Stimulated activated CD4-positive, alpha-beta T cell treated with anti-CD3 and anti-CD28 coated beads, Interleukin-15, amount 100 ng/mL, for 24 hours (primary cell): Measurements from ENCODE around the gene FIS1.
"Not testable (repeated sequence)": the region's sequence is repeated elsewhere in the genome, so short reads cannot be mapped to it uniquely, and the experiment has no call there.

ENCODE experiments used
- DNase-seq: peaks from one replicate; pipeline ENCODE4 v3.0.0-alpha.2; 2020

The FIS1 gene

DNA sequence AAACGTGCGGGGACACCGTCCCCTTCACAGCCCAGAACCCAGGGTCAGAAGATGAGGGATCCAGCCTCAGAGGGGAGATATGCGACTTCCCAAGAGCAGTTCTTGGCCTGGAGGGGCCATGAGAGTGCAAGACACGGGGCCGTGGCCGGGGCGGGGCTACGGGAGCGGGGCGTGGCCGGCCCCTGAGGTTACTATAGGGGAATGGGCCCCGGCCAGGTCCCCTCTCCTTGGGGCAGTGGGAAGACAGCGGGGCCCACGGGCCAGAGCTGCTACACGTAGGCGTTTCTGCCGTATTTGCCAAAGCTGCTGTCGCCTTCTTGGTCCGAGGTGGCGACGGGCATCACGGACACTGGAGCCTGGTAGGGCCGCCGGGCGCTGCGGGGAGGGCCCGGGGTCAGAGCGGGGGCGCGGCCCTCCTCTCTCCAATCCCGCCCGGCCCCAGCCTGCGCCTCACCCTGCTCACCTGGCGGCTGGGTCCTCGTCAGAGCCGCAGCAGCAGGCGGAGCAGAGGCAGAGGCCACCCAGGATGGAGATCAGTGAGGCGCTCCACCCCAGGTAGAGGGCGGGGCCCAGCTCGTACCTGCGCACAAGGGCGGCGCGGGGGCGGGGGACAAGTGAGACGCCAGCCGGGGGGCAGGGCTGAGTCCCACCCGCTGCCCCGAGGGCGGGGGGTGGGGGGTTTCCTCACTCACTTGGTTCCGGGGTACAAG is 12.6 kb downstream of the FIS1 start:
- no peak for DNase-seq

DNA sequence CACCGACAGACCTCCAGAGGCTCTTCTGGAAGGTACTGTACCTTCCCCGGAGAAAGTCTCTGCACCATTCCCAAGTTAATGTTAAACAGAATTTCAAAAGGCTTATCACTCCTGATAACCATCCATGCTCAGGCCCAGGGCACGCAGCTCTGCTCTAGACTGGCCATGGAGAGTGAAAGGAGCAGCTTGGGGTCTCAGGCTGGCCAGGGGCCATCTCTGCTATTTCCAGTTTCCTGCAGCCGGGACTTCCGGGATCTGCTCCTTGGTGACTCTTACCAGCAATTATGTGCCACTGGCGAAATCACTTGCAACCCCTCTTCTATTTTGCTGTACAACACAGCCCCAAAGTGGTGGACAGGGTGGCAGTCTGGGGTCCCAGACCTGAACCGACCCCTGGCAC is 13.2 kb downstream of the FIS1 start:
- no peak for DNase-seq

DNA sequence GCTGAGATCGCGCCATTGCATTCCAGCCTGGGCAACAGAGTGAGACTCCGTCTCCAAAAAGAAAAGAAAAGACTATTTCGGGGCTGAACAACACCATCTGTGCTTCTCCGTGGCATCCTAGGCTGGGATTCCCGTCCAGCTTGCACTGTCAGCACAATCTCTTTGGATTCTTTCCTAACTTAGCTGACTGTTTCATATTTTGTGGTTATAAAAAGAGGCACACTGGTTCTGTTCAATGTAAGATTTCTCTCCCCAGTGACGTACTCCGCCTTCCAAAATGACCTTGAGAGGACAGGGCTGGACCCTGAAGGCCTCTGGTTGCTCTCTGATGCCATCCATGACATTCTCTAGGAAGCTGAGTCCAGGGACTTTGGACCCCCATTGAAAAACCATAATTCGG is 18.2 kb downstream of the FIS1 start:
- DNase-seq = no peak

DNA sequence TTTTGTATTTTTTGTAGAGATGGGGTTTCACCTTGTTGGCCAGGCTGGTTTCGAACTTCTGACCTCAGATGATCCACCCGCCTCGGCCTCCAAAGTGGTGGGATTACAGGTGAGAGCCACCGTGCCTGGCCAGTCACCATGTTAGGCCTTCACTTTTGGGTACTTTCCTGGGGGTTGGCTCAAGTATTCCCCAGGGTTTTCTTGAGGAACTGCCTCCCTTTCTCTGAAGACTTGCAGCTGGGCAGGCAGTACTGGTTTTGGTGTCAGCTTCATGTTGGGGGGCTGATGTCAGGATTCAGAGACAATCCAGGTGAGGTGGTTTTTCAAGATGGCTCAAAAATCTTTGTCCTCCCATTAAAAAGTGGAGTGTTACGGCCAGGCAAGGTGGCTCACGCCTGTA is 19.2 kb downstream of the FIS1 start:
- DNase-seq = no peak

DNA sequence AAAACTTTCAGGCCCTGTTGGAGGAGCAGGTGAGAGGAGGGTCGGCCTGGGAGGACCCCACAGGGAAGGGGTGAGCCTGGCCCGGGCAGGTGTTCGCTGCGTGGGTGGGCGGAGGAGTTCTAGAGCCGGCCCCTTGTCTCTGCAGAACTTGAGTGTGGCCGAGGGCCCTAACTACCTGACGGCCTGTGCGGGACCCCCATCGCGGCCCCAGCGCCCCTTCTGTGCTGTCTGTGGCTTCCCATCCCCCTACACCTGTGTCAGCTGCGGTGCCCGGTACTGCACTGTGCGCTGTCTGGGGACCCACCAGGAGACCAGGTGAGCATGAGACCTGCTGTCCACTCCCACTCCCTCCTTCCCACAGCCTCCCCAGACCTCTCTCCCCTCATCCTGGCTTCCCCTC is 21.4 kb downstream of the FIS1 start:
- DNase-seq = no peak

DNA sequence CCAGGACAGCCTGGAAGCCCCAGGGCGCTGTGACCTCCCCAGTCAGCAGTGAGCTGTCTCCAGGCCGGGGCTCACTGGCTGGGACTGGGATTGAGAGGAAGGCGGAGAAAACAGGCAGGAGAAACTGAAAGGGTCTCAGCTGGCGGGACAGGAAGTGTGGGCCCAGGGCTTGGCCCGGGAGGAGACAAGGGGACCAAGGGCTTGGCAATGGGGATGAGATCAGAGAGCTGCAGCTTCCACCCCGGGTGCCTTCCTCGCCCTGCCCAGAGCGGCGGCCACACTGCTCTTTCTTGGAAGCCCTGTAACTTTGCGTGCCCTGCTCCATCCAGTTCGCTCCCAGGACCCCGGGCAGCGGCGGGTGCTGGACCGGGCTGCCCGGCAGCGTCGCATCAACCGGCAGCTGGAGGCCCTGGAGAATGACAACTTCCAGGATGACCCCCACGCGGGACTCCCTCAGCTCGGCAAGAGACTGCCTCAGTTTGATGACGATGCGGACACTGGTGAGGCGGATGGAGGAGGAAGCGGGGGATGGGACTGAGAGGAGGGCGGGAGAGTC is 22.5 kb downstream of the FIS1 start:
- DNase-seq = no peak

DNA sequence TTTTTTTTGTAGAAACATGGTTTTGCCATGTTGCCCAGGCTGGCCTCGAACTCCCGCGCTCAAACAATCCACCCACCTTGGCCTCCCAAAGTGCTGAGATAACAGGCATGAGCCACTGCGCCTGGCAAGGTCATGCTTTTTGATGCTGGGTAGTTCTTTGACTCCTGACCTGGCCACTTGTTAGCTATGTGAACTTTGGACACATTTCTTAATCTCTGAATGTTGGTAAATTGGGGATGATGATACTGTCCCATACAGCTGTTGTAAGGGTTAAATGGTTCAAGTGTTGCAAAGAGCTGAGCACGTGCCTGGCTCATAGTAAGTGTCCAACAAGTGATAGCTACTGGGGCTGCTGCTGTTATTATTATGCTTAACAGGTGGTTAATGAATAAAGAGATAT is 24.6 kb downstream of the FIS1 start:
- no peak for DNase-seq

DNA sequence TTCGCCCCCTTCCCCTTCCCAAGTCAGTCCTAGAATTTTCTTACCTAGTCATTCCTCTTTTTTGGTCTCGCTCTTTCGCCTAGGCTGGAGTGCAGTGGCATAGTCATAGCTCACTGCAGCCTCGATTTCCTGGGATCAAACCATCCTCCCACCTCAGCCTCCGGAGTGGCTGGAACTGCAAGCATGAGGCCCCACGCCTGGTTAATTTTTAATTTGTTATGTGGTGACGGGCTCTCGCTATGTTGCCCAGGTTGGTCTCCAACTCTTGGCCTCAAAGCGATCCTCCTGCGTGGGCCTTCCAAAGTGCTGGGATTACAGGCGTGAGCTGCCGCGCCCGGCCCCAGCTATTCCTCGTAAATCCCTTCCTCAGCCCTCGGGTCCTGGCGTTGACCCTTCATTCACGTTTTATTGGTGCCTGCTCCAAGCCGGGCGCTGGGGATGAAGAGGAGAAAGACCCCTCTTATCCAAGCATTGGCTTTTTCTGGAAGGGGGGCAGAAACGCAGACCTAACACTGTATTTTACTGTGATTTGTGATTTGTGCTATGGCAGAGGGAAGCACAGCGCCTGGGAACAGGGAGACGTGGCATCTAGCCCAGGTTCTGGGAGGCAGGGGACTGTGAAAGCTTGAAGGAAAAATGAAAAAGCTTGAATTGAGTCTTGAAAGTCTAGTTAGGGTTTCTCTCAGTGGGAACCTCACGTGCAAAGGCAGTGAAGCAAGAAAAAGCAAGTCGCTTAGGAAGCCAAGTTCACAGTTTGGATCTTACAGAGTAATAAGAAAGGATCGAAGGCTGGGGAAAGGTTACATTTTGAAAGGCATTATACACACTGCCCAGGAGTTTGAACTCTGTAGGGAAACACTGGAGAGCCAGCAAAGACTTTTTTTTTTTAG is 26.4 kb downstream of the FIS1 start:
- DNase-seq = no peak

DNA sequence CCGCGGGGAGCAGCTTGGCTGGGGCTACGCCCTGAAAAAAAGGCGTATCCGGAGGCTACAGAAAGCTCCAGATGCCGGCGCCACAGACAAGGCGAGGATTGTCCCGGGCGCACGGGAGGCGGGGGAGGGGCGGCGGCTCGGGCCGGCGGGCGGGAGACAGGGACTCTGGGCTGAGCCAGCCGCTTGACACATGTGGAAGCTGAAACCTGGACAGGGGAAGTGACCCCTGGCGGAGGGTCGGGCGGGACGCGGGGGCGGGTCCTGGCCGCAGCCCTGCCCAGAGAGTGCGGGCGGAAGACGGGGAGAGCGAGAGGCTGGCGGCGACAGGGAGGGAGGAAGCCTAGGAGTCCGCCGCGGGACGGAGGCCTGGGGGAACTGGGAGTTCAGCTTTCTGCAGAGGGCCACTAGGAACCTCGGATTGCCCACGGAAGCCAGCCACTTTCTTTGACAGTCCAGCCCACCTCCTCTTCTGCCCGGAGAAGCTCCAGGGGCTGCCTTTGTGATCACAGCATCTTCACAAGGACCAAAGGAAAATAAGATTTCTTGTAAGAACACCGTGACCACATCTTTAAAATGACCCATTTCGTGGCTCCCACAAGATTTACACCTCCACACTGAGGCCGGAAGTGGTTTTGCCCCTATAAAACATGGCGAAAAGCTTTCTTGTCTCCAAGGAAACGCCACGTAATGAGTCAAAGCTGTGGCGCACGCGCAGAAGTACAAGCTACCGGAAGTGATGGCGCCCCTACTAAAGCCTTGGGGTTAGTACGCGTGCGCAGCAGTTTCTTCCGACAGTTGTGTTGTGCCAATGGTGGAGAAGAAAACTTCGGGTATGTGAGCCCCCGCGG is 27.3 kb downstream of the FIS1 start, which contains the start of the genes PLOD3 and ZNHIT1:
Gene PLOD3 (minus strand): TSS at position 194 of the 848 bp plus-strand sequence. CDS start 307 bp downstream, outside the sequence.
Gene ZNHIT1 (plus strand): TSS at position 778 of the 848 bp plus-strand sequence. CDS start 31 bp downstream, at position 809.
- DNase-seq = peak; percentile 96

DNA sequence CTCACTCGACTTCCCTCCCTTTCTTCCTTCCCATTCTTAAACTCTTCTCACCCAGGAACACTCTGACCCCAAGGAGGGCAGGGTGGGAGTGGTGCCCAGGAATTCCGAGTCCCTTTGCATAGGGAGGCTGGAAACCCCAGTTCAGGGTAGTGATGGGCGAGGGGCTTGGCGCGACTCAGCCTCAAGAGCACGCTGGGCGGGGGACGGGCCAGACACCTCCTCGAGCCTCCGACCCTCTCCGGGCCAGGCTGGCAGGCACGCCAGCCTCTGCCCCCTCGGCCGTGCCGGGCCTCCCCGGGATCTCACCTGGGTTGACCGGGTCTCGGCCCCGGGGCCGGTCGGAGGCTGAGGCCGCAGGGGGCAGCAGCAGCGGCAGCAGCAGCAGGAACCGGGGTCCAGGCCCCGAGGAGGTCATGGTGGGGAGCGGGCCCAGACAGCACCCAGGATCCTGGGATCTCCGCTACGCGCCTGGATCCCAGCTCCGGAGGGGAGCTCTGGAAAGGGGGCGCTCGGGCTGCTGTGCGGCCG is 28.0 kb downstream of the FIS1 start:
- DNase-seq = peak; percentile 29

DNA sequence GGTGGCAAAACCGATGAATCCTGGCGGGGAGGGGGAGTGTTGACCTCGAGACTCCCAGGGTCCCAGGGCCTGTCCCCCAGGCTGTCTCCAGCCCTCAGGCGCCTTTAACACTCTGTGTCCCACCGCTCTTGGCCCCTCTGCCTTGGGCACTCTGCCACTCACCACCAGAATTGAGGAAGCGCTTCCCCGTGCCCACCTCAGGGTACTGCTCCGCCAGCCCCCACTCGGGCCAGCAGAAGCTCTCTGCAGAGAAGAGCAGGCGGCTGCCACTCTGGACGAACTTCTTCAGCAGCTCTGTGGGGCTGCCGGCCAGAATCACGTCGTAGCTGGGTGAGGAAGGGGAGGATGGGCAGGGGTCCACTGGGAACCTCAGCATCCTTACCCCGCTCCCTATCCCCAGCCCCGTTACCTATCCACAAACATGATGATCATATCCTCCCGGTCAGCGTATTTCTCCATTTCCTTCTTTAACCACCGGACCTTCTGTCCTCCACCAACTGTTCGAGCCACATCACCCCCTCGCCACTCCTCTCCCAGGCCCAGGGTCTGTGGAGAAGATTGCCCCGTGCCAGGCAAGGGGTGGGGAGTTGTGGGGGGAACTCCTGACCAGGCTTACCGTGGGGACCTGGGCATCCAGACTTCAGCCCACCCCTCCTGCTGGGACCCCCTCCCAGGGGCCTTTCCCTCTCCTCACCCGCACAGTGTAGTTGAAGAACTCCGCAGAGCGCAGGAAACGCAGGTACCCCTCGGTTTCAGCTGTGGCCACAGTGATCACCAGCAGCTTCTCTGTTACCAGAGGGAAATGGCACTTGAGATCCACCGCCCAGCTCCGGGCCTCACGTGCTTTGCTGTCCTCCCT is 28.7 kb downstream of the FIS1 start:
- DNase-seq = no peak

DNA sequence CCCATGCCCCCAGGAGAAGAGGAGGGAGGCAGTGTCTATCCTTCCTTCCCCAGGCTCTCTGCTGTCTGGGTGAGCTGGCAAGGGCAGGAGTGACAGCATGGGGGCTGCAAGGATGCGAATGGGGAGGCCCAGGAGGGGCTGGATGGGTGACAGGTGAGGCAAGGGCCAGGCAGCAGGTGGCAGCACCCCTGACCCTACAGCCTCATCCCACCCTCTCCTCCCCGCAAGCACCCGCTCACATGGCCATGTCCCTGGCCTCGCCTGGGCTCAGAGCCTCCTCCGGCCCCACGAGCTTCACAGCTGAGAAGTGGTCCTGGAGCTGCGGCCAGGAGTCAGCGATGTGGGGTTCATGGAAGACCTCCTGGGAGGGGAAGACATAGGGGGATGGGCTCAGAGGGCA is 32.9 kb downstream of the FIS1 start:
- DNase-seq = no peak

DNA sequence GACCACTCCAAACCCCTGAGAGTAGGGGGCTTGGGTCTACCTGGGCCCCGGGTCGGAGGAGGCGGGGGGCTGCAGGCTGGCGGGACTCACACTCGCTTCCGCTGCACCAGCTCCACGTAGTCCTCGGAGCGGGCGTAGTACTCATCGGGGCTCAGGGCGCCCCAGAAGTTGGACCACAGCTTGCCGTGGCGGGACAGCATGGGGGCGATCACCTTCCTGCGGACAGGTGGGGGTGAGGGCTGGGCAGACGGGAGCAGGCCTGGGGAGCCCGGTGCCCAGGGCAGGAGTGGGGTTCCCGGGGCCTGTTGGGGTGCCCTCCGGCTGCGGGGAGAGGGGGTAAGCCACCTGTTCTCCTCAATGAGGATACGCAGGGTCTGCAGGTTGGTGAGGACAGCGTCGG is 33.4 kb downstream of the FIS1 start:
- DNase-seq = no peak

DNA sequence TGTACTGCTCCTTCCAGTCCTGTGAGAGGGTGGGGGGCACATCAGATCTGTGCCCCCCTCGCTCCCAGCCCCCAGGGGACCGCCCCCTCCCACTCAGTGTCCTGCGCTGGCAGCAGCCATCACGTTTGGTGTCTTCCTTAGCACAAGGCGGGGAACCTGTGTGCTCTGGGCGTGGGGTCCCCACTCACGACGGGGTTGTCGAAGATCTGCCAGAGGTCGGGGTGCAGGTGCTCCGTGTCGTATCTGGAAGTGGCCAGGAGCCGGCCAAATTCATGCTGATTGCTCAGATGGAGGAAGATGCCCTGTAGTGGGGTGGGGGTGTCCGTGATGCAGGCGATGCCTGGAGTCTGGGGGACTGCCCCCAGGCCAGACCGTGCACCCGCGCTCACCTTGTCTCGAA is 34.7 kb downstream of the FIS1 start:
- DNase-seq = no peak

DNA sequence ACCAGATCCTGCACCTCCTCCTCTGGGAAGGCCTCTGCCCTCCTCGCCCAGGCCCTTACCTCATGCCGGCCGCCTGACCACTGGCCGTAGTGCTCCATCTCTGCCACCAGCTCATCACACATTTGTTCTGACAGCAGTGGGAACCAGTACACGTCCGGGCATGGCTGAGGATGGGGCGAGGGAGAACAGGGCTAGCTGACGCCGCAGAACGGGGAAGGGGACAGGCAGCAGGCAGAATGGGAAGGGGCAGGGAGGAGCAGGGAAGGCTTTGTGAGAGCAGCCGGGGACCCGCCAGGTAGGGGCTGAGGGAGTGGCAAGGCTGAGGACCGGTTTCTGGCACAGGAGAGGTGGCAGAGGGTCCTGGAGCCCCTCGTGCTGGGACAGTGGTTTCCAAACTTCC is 36.1 kb downstream of the FIS1 start:
- DNase-seq = no peak

DNA sequence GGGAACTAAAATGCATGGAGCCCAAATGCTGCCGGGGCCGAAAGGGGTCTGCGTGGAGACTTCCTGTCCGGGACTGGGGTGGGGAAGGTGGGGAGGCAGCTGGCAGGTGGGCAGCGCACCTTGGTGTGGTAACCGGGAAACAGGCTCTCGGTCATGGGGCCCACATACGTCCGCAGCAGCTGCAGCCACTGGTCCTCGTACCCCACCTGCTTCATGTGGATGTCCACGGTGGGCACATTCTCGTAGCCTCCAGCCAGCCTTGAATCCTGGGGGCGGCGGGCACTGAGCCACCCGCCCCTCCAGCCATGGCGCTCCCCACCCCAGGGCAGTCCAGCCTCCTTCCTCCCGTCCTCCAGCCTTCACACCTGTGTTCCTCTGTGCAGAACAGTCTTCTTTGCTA is 37.4 kb downstream of the FIS1 start:
- no peak for DNase-seq

DNA sequence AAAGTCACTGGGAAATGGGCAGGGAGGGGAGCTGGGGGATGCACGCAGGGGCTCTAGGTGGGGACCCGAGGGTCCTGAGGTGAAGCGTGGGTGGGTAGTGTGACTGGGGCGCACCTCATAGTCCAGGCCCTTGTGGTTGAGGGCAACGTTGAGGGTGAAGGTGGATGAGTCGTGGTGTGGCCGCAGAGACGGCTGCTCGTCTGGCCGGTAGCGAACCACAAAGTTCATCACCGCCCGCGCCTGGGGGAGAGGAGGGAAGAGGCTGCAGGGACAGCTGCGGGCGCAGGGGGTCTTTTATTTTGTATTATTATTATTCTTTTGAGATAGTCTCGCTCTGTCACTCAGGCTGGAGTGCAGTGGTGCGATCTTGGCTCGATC is 38.2 kb downstream of the FIS1 start:
- DNase-seq = no peak

DNA sequence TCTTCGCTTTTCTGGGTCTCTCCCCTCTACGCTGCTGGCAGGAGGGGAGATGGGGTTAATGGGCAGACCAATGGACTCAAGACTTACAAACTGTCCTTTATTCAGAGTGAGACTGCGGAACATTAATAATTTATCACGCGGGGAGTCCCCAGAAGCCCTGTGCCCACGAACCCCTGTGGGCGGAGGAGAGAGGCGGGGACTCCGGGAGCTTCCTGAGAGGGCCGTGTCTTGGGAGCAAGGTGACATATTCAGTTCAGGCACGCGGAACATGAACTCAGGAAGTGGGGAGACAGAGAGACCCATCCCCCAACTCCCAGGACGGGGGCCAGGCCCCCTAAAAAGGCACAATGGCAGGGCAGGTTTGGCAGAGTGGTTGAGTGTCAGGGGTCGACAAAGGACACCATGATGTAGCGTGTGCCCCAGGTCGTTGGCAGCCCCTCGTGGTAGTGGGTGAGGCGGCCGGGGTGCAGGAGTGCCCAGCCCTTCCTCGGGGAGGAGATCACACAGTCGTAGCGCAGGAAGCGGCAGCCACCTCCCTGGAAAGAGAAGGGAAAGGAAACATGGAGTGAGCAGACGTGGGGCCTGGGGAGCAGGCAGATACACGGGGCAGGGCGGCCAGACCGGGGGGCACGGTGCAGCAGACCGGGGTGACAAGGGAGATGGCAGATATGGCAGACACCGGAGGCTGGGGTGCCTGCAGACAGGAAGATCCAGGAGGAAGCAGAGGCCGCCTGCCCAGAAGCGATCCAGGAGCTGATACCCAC is 38.8 kb downstream of the FIS1 start:
- no peak for DNase-seq

DNA sequence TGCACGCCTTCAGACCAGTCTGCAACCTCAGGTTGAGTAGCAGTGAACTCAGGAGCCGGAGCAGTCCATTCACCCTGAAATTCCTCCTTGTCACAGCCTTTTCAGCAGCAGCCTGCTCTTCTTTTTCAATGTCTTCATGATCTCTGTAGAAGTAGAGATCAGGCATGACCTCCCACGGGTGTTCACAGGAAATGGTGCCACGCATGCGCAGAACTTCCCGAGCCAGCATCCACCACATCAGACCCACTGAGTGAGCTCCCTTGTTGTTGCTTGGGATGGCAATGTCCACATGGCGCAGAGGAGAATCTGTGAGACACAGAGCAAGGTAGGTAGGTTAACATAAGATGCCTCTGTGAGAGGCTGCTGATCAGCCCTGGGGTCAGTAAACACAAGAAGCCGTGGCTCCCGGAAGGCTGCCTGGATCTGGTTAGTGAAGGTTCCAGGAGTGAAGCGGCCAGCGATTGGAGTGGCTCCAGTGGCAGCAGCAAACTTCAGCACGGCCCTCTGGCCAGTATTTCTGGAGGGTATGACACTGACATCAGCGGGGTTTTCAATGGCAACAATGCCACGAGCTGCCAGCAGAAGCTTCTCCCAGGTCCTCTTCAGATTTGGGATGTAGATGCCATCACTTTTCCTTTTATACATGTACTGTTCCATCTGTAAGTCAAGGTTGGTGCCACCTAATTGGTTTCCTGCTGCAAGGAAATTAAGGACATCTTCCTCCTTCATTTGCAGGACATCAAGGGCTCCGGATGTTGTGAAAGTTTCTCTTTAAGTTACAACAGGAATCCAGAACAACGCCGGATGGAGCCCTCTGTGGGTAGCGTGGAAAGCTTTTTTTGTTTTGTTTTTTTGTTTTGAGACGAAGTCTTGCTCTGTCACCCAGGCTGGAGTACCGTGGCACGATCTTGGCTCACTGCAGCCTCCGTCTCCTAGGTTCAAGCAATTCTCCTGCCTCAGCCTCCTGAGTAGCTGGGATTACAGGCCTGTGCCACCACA is 40.8 kb downstream of the FIS1 start:
- not testable (repeated sequence) for DNase-seq

DNA sequence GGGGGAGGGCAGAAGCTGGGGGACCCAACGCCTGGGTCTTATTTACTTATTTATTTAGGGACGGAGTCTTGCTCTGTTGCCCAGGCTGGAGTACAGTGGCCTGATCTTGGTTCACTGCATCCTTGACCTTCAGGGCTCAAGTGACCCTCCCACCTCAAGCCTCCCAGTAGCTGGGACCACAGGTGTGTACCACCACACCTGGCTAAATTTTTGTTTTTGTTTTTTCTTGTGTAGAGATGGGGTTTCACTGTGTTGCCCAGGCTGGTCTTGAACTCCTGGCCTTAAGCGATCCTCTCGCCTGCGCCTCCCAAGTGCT is 42.3 kb downstream of the FIS1 start:
- DNase-seq = no peak
